Loucy (cell line): Measurements from ENCODE around the gene ZBTB16.

Experiments
- EZH2phosphoT487 ChIP-seq: fragments of 200-600 bp; IDR thresholded peaks from 2 replicates; pipeline ENCODE4 v1.6.1; 2018; ENCODE audit warnings: antibody characterized with exemption, mild to moderate bottlenecking, moderate library complexity, borderline replicate concordance
- TF ChIP-seq, protein P1 (sequence below): fragments of 200-600 bp; sonication (generic); conservative IDR thresholded peaks from 2 replicates; pipeline ENCODE4 v1.5.1; 2014; ENCODE audit warnings: mild to moderate bottlenecking, antibody characterized with exemption, low read length

- TF ChIP-seq, protein P1, sequence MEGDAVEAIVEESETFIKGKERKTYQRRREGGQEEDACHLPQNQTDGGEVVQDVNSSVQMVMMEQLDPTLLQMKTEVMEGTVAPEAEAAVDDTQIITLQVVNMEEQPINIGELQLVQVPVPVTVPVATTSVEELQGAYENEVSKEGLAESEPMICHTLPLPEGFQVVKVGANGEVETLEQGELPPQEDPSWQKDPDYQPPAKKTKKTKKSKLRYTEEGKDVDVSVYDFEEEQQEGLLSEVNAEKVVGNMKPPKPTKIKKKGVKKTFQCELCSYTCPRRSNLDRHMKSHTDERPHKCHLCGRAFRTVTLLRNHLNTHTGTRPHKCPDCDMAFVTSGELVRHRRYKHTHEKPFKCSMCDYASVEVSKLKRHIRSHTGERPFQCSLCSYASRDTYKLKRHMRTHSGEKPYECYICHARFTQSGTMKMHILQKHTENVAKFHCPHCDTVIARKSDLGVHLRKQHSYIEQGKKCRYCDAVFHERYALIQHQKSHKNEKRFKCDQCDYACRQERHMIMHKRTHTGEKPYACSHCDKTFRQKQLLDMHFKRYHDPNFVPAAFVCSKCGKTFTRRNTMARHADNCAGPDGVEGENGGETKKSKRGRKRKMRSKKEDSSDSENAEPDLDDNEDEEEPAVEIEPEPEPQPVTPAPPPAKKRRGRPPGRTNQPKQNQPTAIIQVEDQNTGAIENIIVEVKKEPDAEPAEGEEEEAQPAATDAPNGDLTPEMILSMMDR: no peak
- no peak for TF ChIP-seq EZH2phosphoT487
Observed at GRCh38 chr11:114092953-114093352, 33.4 kb downstream of the ZBTB16 start.
